GM19193 (cell line): ENCODE data around the gene VSTM4.

Source experiments
- POLR2A ChIP-seq: IDR thresholded peaks from 4 replicates; pipeline ENCODE4 v1.6.1; 2011; ENCODE audit not compliant: insufficient read depth, insufficient read length; ENCODE audit errors: extremely low read depth

VSTM4 gene, protein sequence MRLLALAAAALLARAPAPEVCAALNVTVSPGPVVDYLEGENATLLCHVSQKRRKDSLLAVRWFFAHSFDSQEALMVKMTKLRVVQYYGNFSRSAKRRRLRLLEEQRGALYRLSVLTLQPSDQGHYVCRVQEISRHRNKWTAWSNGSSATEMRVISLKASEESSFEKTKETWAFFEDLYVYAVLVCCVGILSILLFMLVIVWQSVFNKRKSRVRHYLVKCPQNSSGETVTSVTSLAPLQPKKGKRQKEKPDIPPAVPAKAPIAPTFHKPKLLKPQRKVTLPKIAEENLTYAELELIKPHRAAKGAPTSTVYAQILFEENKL

GRCh38 chr10:49115015-49115795 is at the start of gene VSTM4:
Gene VSTM4, minus strand, starts transcription at chr10:49115522. Its CDS starts 37 bp downstream, at chr10:49115485.
- TF ChIP-seq POLR2A: no peak

DNA sequence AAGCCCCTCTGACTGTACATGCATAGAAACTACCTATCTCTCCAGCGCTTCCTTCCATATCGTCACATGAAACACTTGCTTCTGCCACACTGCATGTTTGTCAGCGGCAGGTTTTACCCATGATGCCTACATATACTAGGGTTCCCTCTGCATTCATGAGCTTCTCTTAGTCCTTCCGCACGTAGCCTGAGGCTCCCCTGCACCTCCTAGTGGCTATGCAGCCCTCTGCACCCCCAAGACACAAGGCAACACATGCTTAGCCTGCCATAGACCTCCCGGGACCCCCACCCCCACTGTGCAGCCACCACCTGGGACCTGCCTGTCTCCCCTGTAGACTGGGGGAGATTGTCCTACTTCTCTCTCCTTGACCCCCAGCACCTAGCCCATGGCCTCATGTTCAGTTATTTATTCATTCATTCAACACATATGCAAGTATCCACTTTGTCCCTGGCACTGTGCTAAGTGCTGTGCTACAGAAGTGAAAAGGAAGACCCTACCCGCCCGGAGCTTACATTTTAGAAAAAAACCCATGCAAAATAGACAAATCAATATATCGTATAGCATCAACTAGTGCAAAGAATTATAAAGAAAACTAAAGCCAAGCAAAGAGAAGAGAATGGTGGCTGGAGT is 49.4 kb upstream of the VSTM4 start:
- TF ChIP-seq POLR2A: no peak

DNA sequence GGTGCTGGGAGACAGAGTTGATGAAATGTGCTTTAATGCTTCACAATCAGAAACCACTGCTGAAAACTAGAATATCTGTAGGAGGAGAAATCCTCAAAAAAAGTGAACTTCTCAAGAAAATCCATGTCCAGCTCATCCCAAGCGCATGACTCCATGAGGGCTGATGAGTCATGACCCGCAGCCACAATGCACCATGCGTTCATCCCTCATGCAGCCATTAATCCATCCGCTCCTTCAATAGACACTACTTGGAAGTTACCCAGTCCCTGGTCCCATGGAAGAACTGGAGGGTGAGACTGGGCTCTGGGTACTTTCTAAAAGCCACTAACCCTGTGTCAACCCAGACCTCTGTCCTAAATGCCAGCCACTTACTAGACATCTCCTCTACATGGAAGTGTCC is 48.4 kb upstream of the VSTM4 start:
- no peak for TF ChIP-seq POLR2A

- TF ChIP-seq POLR2A: no peak
These were observed 47.5 kb upstream of the VSTM4 start for GRCh38 chr10:49162761-49163310.

DNA sequence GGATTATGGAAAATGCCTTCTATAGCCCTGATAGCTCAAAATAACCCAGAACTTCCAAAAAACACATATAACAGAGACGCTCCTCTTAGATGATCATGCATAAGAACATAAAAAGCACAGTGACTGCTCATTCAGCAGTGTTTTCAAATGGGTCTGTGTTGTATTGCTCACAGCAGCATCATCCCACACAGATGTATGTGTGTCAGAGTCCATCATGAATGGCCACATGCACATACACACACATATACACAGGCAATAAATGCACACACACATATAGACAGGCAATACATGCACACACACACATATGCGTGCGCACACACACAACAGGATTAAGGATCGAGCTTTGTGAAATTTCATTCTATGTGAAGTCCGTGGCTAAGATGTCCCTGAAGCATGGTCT is 46.7 kb upstream of the VSTM4 start:
- TF ChIP-seq POLR2A: no peak

- no peak for TF ChIP-seq POLR2A
These were observed 46.2 kb upstream of the VSTM4 start for GRCh38 chr10:49161411-49161997.

GRCh38 chr10:49160814-49161213 is 45.5 kb upstream of the VSTM4 start:
- no peak for TF ChIP-seq POLR2A

DNA sequence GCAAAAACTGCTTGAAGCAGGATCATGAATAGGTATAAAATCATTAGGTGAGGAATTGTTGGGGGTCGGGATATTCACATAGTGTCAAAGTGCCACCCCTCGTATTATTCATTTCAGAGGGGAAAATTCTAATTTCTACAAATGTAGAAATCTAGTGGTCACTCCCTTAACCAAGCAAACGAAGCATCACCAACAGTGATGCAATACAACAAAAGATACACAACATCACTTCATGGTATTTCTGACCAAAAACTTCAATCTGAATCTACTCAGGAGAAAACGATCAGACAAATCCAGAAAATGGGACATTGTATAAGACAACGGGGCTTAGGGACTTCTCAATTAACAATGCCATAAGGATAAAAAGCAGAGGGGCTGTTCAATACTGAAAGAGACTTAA is 44.8 kb upstream of the VSTM4 start:
- no peak for TF ChIP-seq POLR2A

DNA sequence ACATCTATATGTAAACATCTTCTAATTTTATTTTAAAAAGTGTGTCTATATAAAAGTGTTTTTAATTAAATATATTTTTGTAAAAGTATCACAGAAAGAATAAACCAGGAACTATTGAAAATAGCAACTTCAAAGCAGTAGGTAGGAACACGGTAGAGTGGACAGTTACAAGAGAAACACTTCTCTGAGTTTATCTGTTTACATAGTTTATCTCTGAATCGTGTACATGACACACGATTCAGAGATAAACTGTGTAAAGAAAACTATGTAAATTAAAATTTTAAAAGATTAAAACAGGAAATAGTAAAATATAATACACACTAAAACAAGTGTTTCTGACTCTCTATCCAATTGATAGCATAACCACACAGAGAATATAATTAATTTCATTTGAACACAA is 43.6 kb upstream of the VSTM4 start:
- TF ChIP-seq POLR2A: no peak

DNA sequence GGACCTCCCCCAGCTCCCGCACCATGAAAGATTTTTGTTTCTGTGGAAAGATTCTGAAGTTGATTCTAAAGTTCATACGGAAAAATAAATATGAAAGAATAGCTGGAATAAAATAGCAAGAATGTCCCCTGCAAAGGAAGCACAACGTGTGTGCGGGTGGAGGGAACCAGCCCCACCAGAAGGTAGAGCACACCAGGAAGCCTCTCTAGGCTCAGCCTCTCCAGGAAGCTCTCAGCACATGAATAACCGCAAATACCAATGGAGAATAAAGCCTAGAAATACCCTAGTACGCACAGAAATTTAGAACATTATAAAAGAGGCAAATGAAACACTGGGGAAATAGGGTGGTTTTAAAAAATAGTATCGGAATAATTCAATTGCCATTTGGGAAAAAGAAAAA is 43.1 kb upstream of the VSTM4 start:
- no peak for TF ChIP-seq POLR2A

- no peak for TF ChIP-seq POLR2A
These were observed 41.9 kb upstream of the VSTM4 start for GRCh38 chr10:49157229-49157628.

DNA sequence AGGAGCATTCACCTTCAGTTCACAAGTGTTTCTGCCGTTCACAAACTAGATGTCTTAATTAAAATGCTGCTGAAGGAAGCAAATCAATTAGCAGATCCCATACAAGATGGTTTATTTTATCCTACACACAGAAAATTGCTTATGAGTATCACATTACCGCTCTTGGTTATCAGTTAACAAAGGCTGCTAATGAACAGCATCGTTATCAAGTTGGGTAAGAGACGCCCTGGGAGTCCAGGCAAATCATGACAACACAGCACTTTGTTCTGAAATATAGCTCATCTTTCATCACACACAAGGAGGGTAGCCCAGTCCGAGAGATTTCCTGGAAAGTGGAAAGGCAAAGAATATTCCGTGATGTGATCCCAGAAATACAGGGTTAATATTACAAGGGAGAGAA is 39.3 kb upstream of the VSTM4 start:
- TF ChIP-seq POLR2A: no peak

GRCh38 chr10:49153971-49154370 is 38.6 kb upstream of the VSTM4 start:
- no peak for TF ChIP-seq POLR2A

DNA sequence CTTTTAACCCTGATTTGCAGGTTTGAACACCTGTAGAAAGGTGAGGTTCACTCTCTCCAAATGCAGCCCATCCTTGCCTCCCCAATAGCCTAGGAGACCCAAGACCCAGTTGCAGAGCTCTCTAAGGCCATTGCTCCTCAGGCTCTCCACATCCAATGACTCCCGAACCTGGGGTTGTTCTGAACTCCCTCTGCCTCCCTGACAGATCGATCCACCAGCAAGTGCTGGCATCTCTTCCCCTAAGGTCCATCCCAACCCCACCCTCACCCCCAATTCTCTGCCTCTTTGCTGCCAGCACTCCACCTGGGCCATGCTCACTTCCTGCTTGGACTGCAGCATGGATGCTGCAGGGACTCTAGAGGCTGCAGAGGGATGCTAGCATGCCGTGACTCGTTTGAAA is 37.8 kb upstream of the VSTM4 start:
- TF ChIP-seq POLR2A: no peak

- no peak for TF ChIP-seq POLR2A
These were observed 37.3 kb upstream of the VSTM4 start for GRCh38 chr10:49152663-49153062.

- no peak for TF ChIP-seq POLR2A
These were observed 36.7 kb upstream of the VSTM4 start for GRCh38 chr10:49152037-49152436.

- TF ChIP-seq POLR2A: no peak
These were observed 36.2 kb upstream of the VSTM4 start for GRCh38 chr10:49151481-49151880.
